ENCODE data around the gene TIE1. TPM values are rescaled to one million over a fixed set of nuclear protein-coding genes. Genes with fewer than 3 reads are reported as not detected.

Gene TIE1
- total and polyA plus RNA-seq, 9 of the 15 experiments (the other 6 are each of a cell fraction or from before 2014, with no cell fraction given): 0.07 to 0.49 (median 0.14) TPM; not detected in 4

- TF ChIP-seq MYC (IDR thresholded peaks at IDR 0.05; ENCODE audit: low read depth, low read length) (no peak), MYC (CRISPR knock-in tag; IDR thresholded peaks at IDR 0.05; ENCODE audit: borderline replicate concordance, low read depth) (no peak), ZNF507 (tag; conservative IDR thresholded peaks at IDR 0.05) (no peak), ZNF174 (CRISPR knock-in tag; IDR thresholded peaks at IDR 0.05) (no peak), ZNF318 (IDR thresholded peaks at IDR 0.05; ENCODE audit: borderline replicate concordance in 1 of 2, low read depth in 1 of 2) (no peak), ZNF239 (CRISPR knock-in tag; IDR thresholded peaks at IDR 0.05) (no peak), RFX7 (CRISPR knock-in tag; IDR thresholded peaks at IDR 0.05) (no peak), MIER1 (IDR thresholded peaks at IDR 0.05; ENCODE audit: low read depth) (no peak), BCOR (IDR thresholded peaks at IDR 0.05) (no peak), SMARCE1 (IDR thresholded peaks at IDR 0.05) (no peak), ZNF511 (CRISPR knock-in tag; IDR thresholded peaks at IDR 0.05) (no peak), FOXA1 (IDR thresholded peaks at IDR 0.05; ENCODE audit: borderline replicate concordance) (no peak), SREBF2 (CRISPR knock-in tag; IDR thresholded peaks at IDR 0.05) (no peak), BRCA1 (IDR thresholded peaks at IDR 0.05) (no peak), BRCA1 (CRISPR knock-in tag; IDR thresholded peaks at IDR 0.05) (no peak)
- no peak for FAIRE-seq
These were observed 45.2 kb upstream of the TIE1 start for GRCh38 chr1:43255438-43256210.

More at GRCh38 chr1:43255438-43256210, 45.2 kb upstream of the TIE1 start:
- Histone ChIP-seq H2AFZ (ENCODE audit: low read depth, low read length) (no peak overlapping the region), H3K4me2 (ENCODE audit: insufficient read depth, low read length) (no peak overlapping the region), H3K36me3 (ENCODE audit: control insufficient read depth, insufficient read depth, low read length) (no peaks in the 10 kb centered on the region), H3K4me1 (replicated peaks in 1 of 2; ENCODE audit: control insufficient read depth in 2 of 2, insufficient read depth in 2 of 2, low read length in 2 of 2) (no peaks in the 10 kb centered on the region), H3K4me3 (no peak overlapping the region), H3K9ac (ENCODE audit: insufficient read depth in 1 of 2, low read depth in 2 of 2, low read length in 2 of 2) (no peak overlapping the region), H3K9me3 (replicated peaks; ENCODE audit: control insufficient read depth, insufficient read depth, low read depth, low read length) (peaks cover 2% of the 10 kb centered on the region; the same call in 1 of the 2 replicates), H3K79me2 (ENCODE audit: control insufficient read depth, insufficient read depth, low read length) (no peaks in the 10 kb centered on the region), H4K20me1 (replicated peaks; ENCODE audit: control insufficient read depth, insufficient read depth, low read length) (no peaks in the 10 kb centered on the region), H3K27ac (ENCODE audit: extremely low read depth, low read depth, low read length) (no peak overlapping the region), H3K27me3 (ENCODE audit: control insufficient read depth in 2 of 2, insufficient read depth in 2 of 2, low read length in 2 of 2) (peaks cover 6 to 43% of the 10 kb centered on the region in 2 experiments; a peak in 3 of 5 replicates), H3K9me1 (ENCODE audit: control insufficient read depth, insufficient read depth, low read length) (no peaks in the 10 kb centered on the region)
- DNase-seq (ENCODE audit: extremely low read depth in 1 of 4, low spot score in 3 of 4) (no peak), ATAC-seq (no peak)
- POLR2A ChIA-PET: interaction anchor here (0.5 kb wide), 1 partner anchor 1392 kb away, joined by 3 read pairs; no protein-coding TSS in a partner anchor
- CTCF ChIA-PET (ENCODE audit: low intra/inter-chr PET ratio): no interaction called here
- 0% methylated on average over 9 of the region's 10 CpGs for WGBS (ENCODE audit: insufficient coverage, low coverage, missing lambda C conversion rate)
- BruUV-seq (replicated peaks): no TSS peak
- in situ Hi-C loops (cut with MboI) (no loop called here), intact Hi-C loops (cut with micrococcal nuclease) (no loop called here)
